HG03354 (cell line): ENCODE data around the gene KRTAP21-3.
"Not testable (repeated sequence)": the region's sequence is repeated elsewhere in the genome, so short reads cannot be mapped to it uniquely, and the experiment has no call there.

Experiments used
- ATAC-seq: cut with Tn5 transposase; IDR thresholded peaks from one replicate; pipeline ENCODE4 v1.9.1; 2021; ENCODE audit warnings: mild to moderate bottlenecking; ENCODE audit not compliant: unreplicated experiment, poor library complexity, severe bottlenecking

The KRTAP21-3 gene

GRCh38 chr21:30718239-30718909 lies at the start of gene KRTAP21-3:
KRTAP21-3 (minus strand) TSS chr21:30718777; CDS start chr21:30718759, 18 bp downstream.
- no peak for ATAC-seq

- ATAC-seq = no peak
These were observed 42.2 kb upstream of the KRTAP21-3 start for GRCh38 chr21:30760776-30761175.

- ATAC-seq = no peak
These were observed 39.7 kb upstream of the KRTAP21-3 start for GRCh38 chr21:30758306-30758705.

- not testable (repeated sequence) for ATAC-seq
These were observed 36.8 kb upstream of the KRTAP21-3 start, which contains the start of gene KRTAP21-1 for GRCh38 chr21:30755328-30755727. KRTAP21-1 (minus strand) TSS chr21:30755428; CDS start chr21:30755378, 50 bp downstream.

GRCh38 chr21:30747159-30747558 lies 28.6 kb upstream of the KRTAP21-3 start, which contains the start of gene KRTAP21-2:
KRTAP21-2 (minus strand) TSS chr21:30747259; CDS start chr21:30747202, 57 bp downstream.
- ATAC-seq = no peak

GRCh38 chr21:30740462-30740861 lies 21.9 kb upstream of the KRTAP21-3 start:
- no peak for ATAC-seq

GRCh38 chr21:30733026-30733425 lies 14.4 kb upstream of the KRTAP21-3 start:
- ATAC-seq = no peak

- ATAC-seq = no peak
These were observed 8.1 kb upstream of the KRTAP21-3 start for GRCh38 chr21:30726726-30727125.

GRCh38 chr21:30719401-30719800 lies 824 bp upstream of the KRTAP21-3 start:
- ATAC-seq = no peak

GRCh38 chr21:30717105-30717504 lies 1.5 kb downstream of the KRTAP21-3 start:
- no peak for ATAC-seq

- ATAC-seq = no peak
These were observed 3.6 kb downstream of the KRTAP21-3 start for GRCh38 chr21:30714946-30715345.

- ATAC-seq = no peak
These were observed 4.1 kb downstream of the KRTAP21-3 start for GRCh38 chr21:30714456-30714855.

GRCh38 chr21:30713766-30714165 lies 4.8 kb downstream of the KRTAP21-3 start:
- ATAC-seq = no peak

- no peak for ATAC-seq
These were observed 8.1 kb downstream of the KRTAP21-3 start for GRCh38 chr21:30710499-30710898.

GRCh38 chr21:30707409-30707808 lies 11.2 kb downstream of the KRTAP21-3 start:
- no peak for ATAC-seq

- ATAC-seq = no peak
These were observed 22.6 kb downstream of the KRTAP21-3 start for GRCh38 chr21:30695956-30696355.

GRCh38 chr21:30689822-30690221 lies 28.8 kb downstream of the KRTAP21-3 start:
- no peak for ATAC-seq

- no peak for ATAC-seq
These were observed 34.1 kb downstream of the KRTAP21-3 start for GRCh38 chr21:30684506-30684905.

GRCh38 chr21:30680586-30680985 lies 38.0 kb downstream of the KRTAP21-3 start:
- ATAC-seq = no peak

- no peak for ATAC-seq
These were observed 41.8 kb downstream of the KRTAP21-3 start for GRCh38 chr21:30676737-30677136.

GRCh38 chr21:30674312-30674711 lies 44.3 kb downstream of the KRTAP21-3 start:
- ATAC-seq = no peak
